Activated CD4-positive, alpha-beta T cell treated with anti-CD3 and anti-CD28 coated beads for 36 hours (primary cell): ENCODE results near the gene C4B. TPM values are rescaled to one million over a fixed set of nuclear protein-coding genes. Genes with fewer than 3 reads are reported as not detected.

Source experiments
- ATAC-seq: fragments of 200-7000 bp; cut with Tn5 transposase; one replicate; pipeline ENCODE4 v1.10.0; 2021; ENCODE audit warnings: mild to moderate bottlenecking, moderate library complexity
- CTCF ChIA-PET: fragments of 350-600 bp; sonication (Branson Sonifier 250); formaldehyde crosslinking; loops from one replicate; lab custom pipeline; 2021; ENCODE audit warnings: antibody characterized with exemption; lab: Charles Lee
- POLR2A ChIA-PET: fragments of 350-600 bp; sonication (Branson Sonifier 250); formaldehyde crosslinking; loops from one replicate; lab custom pipeline; 2021; ENCODE audit warnings: antibody characterized with exemption, inconsistent platforms; lab: Charles Lee
- DNase-seq: peaks from one replicate; pipeline ENCODE4 v3.0.0-alpha.2; 2020
- H3K27ac Mint-ChIP-seq: one replicate; pipeline ENCODE4 v1.8.0; 2021; ENCODE audit warnings: mixed read lengths
- H3K27me3 Mint-ChIP-seq: one replicate; pipeline ENCODE4 v1.8.0; 2021; ENCODE audit warnings: mixed read lengths
- H3K36me3 Mint-ChIP-seq: one replicate; pipeline ENCODE4 v1.8.0; 2021; ENCODE audit warnings: low read depth, mixed read lengths
- H3K4me1 Mint-ChIP-seq: one replicate; pipeline ENCODE4 v1.8.0; 2021; ENCODE audit warnings: mixed read lengths
- H3K4me3 Mint-ChIP-seq: one replicate; pipeline ENCODE4 v1.8.0; 2021; ENCODE audit warnings: mild to moderate bottlenecking, moderate library complexity, mixed read lengths
- H3K9me3 Mint-ChIP-seq: one replicate; pipeline ENCODE4 v1.8.0; 2021; ENCODE audit warnings: low read depth, mixed read lengths
- intact Hi-C, 2 experiments: fragments of 100-400 bp; cut with DNase I in 1 of 2; cut with micrococcal nuclease in 1 of 2; formaldehyde crosslinking; loops; one replicate each; pipeline versions ENCODE4 v1.14.2 to v1.15.1; 2022 to 2024; cut with DNase I, micrococcal nuclease
- total RNA-seq, 2 experiments: library from RNA; stranded (reverse); gene quantifications; one replicate each; pipeline ENCODE4 v1.2.3, GENCODE V29; 2021

The C4B gene
- total RNA-seq, 2 experiments from 2014 or later, result 2.8 to 2.9 TPM

DNA sequence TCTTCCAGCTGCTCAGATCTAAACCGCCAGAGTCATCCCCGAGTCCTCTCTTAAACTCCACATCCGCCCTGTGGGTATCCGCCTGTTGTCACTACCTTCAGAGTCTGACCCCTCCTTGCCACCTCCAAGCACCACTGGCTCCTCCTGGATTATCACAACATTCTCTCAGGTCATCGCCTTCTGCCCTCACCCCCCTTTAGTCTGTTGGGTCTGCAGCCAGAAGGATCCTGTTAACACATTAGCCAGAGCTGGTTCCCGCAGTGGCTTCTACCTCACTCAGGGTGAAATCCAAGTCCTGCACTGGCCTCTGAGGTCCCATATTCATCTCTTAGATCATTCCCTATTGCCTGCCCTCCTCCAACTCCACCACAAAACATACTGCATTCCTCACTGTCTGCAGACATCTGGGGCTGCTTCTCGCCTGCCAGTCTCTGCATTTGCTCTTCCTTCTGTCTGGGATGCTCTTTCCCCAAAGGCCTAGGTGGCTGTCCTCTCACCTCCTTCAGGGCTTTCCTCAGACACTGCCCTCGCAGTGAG lies 60.5 kb downstream of the C4B start:
- H3K9me3 Mint-ChIP-seq, result no peaks in the 10 kb centered on the region
- no peaks in the 10 kb centered on the region for H3K4me1 Mint-ChIP-seq
- H3K27me3 Mint-ChIP-seq, result no peaks in the 10 kb centered on the region
- ChIA-PET POLR2A (no interaction called here), CTCF (no interaction called here)
- H3K4me3 Mint-ChIP-seq, result no peak overlapping the region
- no peak overlapping the region for H3K27ac Mint-ChIP-seq
- intact Hi-C loops, result no loop called here
- ATAC-seq, result no peak
- H3K36me3 Mint-ChIP-seq, result no peaks in the 10 kb centered on the region
- DNase-seq, result no peak

DNA sequence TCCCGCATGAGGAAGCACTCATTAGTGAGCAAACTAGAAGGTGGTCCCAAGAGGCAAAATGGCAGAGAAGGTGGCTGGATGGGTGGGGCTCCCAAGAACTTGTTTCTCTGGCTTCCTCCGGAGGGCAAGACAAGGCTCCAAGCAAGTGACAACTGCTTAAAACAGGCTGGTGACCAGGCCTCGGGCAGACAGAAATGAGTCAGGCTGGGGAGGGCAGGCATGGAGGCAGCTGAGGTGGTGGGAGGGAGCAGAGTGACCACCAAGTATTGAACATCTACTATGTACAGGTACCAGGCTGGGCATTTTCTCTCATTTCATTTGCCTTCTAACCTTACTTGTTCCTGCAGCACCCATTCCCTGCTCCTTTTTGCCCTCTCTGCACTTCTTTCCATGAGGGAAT lies 61.2 kb downstream of the C4B start:
- no peaks in the 10 kb centered on the region for H3K4me1 Mint-ChIP-seq
- no peak for DNase-seq
- no peak for ATAC-seq
- no peaks in the 10 kb centered on the region for H3K27me3 Mint-ChIP-seq
- ChIA-PET CTCF (interaction anchor here (0.6 to 1.7 kb wide), 4 partner anchors 17 to 1595 kb away, joined by 3 to 7 read pairs (median 3); no protein-coding TSS in a partner anchor), POLR2A (interaction anchor here (0.6 kb wide), 1 partner anchor 121 kb away, joined by 8 read pairs; no protein-coding TSS in a partner anchor)
- H3K27ac Mint-ChIP-seq, result no peak overlapping the region
- no peaks in the 10 kb centered on the region for H3K36me3 Mint-ChIP-seq
- no peaks in the 10 kb centered on the region for H3K9me3 Mint-ChIP-seq
- no peak overlapping the region for H3K4me3 Mint-ChIP-seq
- intact Hi-C loops, result no loop called here

DNA sequence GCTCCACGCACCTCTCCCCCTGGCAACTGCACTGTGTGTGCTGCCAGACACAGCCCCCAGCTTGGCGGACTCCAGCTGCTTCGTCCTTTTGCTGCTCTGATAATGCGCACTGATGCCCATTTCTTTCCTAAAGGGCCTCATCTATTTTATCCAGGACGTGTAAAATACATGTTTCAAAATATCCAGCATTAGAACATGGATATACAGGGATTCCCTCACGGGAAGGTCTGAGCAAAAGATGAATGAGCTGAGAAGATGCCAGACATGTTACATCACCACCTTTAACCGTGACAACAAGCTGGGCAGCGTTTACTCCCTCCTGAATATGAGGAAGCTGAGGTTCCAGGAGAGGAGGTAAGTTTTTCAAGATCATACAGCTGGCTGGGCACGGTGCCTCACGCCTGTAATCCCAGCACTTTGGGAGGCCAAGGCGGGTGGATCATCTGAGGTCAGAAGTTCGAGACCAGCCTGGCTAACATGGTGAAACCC lies 61.8 kb downstream of the C4B start:
- no peaks in the 10 kb centered on the region for H3K36me3 Mint-ChIP-seq
- no peaks in the 10 kb centered on the region for H3K9me3 Mint-ChIP-seq
- CTCF ChIA-PET, result interaction anchor here (0.6 to 1.7 kb wide), 2 partner anchors 17 to 213 kb away, joined by 3 to 7 read pairs; no protein-coding TSS in a partner anchor
- H3K4me3 Mint-ChIP-seq, result no peak overlapping the region
- no peaks in the 10 kb centered on the region for H3K4me1 Mint-ChIP-seq
- intact Hi-C loops, result no loop called here
- H3K27ac Mint-ChIP-seq, result no peak overlapping the region
- DNase-seq (no peak), ATAC-seq (no peak)
- H3K27me3 Mint-ChIP-seq, result no peaks in the 10 kb centered on the region
- POLR2A ChIA-PET, result interaction anchor here (0.6 kb wide), 1 partner anchor 121 kb away, joined by 8 read pairs; no protein-coding TSS in a partner anchor

DNA sequence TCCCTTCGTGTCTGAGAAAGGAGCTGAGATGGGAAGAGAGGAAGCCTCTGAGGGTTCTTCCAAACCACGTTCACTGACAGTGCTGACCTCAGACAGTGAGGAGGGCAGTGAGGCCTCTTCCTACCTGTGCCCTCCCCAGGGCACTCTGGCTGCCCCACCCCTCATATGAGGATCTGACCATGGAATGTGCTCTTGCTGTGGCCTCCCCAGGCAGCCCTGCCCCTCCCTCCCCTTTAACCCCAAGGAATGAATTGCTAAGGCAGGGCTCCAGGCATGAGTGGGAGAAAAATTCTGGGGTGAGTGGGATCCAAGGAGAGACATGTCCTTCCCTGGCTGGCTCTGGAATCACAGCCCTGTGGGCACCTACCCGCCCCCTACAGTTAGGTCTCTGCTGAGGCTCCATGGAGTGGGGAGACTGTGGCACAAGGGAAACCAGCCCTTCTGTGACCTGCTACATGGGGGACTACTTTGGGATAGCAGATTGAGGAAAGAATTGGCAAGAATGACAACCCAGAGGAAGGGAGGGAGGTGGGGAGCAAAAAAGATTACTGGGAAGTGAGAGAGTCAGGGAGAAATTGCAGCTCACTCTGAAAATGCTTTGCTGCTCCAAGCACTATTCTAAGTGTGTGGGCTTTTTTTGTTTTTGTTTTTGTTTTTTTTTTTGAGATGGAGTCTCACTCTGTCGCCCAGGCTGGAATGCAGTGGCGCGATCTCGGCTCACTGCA lies 65.1 kb downstream of the C4B start:
- H3K4me1 Mint-ChIP-seq, result no peaks in the 10 kb centered on the region
- no peak overlapping the region for H3K4me3 Mint-ChIP-seq
- H3K36me3 Mint-ChIP-seq, result no peaks in the 10 kb centered on the region
- intact Hi-C loops, result no loop called here
- DNase-seq, result no peak
- H3K27ac Mint-ChIP-seq, result no peak overlapping the region
- POLR2A ChIA-PET, result no interaction called here
- ATAC-seq, result no peak
- H3K9me3 Mint-ChIP-seq, result no peaks in the 10 kb centered on the region
- H3K27me3 Mint-ChIP-seq, result peaks cover 6% of the 10 kb centered on the region
- CTCF ChIA-PET, result no interaction called here

DNA sequence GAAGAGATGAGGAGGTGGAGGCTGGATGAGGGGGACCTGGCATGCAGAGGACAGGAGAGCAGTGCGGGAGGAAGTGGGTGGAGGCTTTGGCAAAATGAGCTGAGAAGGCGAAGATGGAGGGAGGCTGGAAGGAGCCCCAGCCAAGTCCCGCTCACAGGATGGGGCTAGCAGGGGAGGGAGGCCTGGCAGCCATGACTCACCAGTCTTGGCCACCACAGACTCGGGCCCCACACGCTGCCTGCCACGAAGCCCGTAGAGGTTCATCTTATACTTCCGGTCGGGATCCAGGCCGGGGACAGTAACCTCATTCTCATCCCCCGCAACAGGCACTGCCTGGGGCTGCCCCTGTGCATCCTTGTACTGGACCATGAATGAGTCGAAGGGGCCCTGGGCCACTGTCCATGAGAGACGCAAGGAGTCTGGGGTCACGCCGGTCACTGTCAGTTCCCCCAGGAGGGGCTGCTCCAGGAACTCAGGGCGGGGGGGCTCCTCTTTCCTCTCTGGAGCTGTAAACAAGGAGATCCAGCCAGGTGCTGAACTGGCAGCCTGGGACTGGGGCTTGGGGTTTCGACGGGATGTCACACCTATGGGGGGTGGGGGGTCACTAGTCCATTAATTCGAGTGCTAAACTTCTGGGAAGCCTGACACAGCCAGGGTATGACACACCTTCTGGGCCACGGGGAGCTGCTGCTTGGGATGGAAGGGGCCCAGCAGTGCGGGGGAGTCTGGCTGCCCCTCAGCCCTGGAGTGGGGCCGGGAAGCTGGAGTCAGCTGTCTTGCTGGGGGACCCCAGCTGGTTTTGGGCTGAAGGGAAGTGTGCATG lies 66.8 kb downstream of the C4B start:
- no peak overlapping the region for H3K27ac Mint-ChIP-seq
- CTCF ChIA-PET, result interaction anchor here (0.5 kb wide), 1 partner anchor 33 kb away, joined by 3 read pairs; no protein-coding TSS in a partner anchor
- intact Hi-C loops, result no loop called here
- H3K36me3 Mint-ChIP-seq, result no peaks in the 10 kb centered on the region
- ATAC-seq (no peak), DNase-seq (no peak)
- peaks cover 2% of the 10 kb centered on the region for H3K4me1 Mint-ChIP-seq
- H3K9me3 Mint-ChIP-seq, result no peaks in the 10 kb centered on the region
- peaks cover 18% of the 10 kb centered on the region for H3K27me3 Mint-ChIP-seq
- POLR2A ChIA-PET, result no interaction called here
- no peak overlapping the region for H3K4me3 Mint-ChIP-seq

DNA sequence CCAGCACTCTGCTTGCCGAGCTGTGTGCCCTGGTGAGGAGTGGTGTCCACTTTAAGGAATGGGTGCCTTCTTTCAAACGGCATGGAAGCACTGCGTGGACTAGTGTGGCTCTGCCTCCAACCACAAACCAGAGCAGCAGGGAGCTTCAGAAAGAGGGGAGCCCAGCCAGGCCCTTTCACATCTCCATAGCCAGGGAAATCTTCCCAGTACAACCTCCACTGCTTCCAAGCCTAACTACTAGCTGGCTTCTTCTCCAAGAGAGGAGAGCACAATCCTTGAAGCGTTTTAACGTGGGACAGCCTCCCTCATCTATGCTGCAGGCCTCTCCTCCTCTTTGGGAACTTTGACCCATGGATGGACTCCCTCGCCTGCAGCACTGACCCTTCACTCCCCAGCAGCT lies 67.9 kb downstream of the C4B start:
- POLR2A ChIA-PET, result no interaction called here
- intact Hi-C loops, result no loop called here

DNA sequence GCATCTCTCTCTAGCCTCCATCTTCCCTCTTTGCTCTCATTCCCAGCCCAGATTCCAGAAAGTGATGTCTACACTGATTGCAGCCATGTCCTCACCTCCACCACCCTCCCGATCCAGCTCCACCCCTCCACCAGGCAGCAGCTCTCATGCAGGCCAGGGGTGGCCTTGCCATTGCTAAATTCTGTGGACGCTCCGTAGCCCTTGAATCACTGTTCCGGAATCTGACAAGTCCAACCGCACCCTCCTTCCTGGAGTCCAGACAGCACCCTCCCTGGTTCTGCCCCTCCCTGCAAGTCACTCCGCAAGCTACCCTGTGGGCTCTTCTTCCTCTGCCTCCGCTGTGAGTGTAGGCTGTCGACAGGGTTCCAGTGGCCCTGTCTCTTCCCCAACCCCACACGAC lies 68.3 kb downstream of the C4B start:
- ATAC-seq (no peak), DNase-seq (no peak)
- no peak overlapping the region for H3K27ac Mint-ChIP-seq
- H3K4me3 Mint-ChIP-seq, result no peak overlapping the region
- H3K4me1 Mint-ChIP-seq, result peaks cover 9% of the 10 kb centered on the region
- ChIA-PET POLR2A (no interaction called here), CTCF (no interaction called here)
- H3K27me3 Mint-ChIP-seq, result peaks cover 21% of the 10 kb centered on the region
- H3K9me3 Mint-ChIP-seq, result no peaks in the 10 kb centered on the region
- intact Hi-C loops, result no loop called here
- H3K36me3 Mint-ChIP-seq, result no peaks in the 10 kb centered on the region

More for the DNA sequence above, 67.9 kb downstream of the C4B start:
- H3K4me3 Mint-ChIP-seq, result no peak overlapping the region
- CTCF ChIA-PET, result no interaction called here
- H3K27me3 Mint-ChIP-seq, result peaks cover 21% of the 10 kb centered on the region
- H3K36me3 Mint-ChIP-seq, result no peaks in the 10 kb centered on the region
- ATAC-seq, result no peak
- H3K9me3 Mint-ChIP-seq, result no peaks in the 10 kb centered on the region
- H3K27ac Mint-ChIP-seq, result no peak overlapping the region
- DNase-seq, result no peak
- peaks cover 9% of the 10 kb centered on the region for H3K4me1 Mint-ChIP-seq

DNA sequence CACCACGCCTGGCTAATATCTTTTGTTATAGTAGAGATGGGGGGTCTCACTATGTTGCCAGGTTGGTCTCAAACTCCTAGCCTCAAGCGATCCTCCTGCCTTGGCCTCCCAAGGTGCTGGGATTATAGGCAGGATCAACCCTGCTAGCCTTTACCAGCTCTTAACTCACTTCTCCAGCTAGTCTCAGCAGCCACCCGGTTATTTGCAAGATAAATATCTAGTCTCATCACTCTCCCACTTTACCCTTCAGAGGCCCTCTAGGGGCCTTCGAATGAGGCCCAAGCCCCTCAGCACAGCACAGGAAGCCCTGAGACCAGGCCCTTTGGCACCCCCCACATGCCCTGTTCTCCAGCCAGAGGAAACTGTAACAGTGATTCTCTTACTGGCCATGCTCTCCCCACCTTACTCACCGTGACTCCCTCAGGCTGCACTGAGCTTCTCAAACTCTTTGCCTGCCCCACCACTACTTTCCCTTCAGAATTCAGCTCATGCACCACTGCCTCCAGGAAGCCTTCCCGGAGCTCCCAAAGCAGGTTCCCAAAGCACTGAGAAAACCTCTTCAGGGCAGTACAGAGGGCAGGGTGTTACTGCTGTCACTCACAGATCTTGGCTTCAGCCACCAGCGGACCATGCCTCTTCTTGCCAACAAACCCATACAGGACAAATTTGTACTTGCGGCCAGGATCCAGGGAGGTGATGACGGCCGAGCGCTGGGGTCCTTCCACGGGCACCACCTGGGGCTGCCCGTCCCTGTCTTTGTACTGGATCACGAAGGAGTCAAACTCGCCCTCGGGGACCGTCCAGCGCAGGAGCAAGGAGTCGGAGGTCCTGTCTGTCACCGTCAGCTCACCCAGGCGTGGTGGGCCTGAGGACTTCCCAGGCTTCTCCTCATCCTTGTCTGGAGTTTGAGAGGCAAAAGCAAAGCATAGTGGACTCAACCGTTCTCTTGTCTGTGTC lies 69.5 kb downstream of the C4B start:
- Mint-ChIP-seq H3K9me3 (no peaks in the 10 kb centered on the region), H3K27ac (no peak overlapping the region), H3K36me3 (no peaks in the 10 kb centered on the region), H3K4me3 (no peak overlapping the region), H3K27me3 (peaks cover 23% of the 10 kb centered on the region), H3K4me1 (peaks cover 9% of the 10 kb centered on the region)
- ATAC-seq, result no peak
- DNase-seq, result no peak
- intact Hi-C loops, result no loop called here
- ChIA-PET POLR2A (interaction anchor here (0.6 to 0.7 kb wide), 2 partner anchors 39 to 107 kb away, joined by 4 read pairs; no protein-coding TSS in a partner anchor), CTCF (interaction anchor here (0.7 kb wide), 1 partner anchor 743 kb away, joined by 3 read pairs; no protein-coding TSS in a partner anchor)

DNA sequence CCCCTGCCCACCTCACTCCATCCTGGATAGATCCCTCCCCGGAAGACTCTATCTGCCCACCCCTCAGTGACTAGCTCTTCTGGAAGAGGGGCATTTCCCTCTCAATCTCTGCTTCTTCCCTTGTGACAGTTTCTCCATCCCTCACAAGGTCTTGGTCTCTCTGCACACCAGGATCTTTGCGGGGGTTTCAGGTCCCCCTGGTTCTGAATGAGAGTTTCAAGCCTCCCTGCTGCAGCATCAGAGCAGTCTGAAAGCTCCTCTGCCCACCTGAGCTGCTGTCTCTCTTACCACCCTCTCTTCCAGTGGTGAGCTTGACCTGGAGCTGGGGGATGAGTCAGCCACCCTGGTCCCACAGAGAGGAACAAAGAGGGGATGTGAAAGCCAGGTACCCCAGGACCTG lies 70.2 kb downstream of the C4B start:
- DNase-seq (no peak), ATAC-seq (no peak)
- H3K27me3 Mint-ChIP-seq, result peaks cover 26% of the 10 kb centered on the region
- no peak overlapping the region for H3K4me3 Mint-ChIP-seq
- no peaks in the 10 kb centered on the region for H3K36me3 Mint-ChIP-seq
- peaks cover 9% of the 10 kb centered on the region for H3K4me1 Mint-ChIP-seq
- ChIA-PET CTCF (interaction anchor here (0.7 kb wide), 1 partner anchor 742 kb away, joined by 3 read pairs; no protein-coding TSS in a partner anchor), POLR2A (no interaction called here)
- no peak overlapping the region for H3K27ac Mint-ChIP-seq
- intact Hi-C loops, result loop anchor here in 1 of 2 experiments (5.0 kb wide), 1 partner anchor 158 kb away; no protein-coding TSS in a partner anchor
- H3K9me3 Mint-ChIP-seq, result no peaks in the 10 kb centered on the region
